Measurements from ENCODE around the gene PPFIBP1.

DNA sequence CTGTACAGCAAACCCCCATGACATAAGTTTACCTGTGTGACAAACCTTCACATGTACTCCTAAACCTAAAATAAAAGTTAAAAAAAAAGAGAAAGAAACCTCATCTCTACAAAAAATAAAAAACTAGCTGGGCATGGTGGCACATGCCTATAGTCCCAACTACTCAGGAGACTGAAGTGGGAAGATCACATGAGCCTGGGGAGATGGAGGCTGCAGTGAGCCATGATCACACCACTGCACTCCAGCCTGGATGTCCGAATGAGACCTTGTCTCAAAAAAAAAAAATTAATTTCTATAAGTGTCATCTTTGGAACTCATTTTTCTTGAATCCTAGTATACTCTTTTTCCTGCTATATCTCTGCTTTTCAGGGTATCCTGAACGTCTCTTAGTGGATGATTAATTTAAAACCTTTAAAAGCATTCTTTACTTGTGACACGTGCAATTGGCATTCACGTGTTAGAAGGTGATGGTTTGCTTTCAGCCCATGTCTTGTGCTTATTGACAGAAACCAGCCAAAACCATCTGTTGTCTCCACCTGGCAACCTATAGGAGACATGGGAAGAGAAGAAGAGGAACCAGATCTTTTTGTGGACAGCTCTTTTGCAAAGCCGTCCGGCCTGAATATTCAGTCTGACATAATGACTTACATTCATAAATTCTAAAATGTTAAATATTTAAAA, 30.6 kb upstream of the PPFIBP1 start:
- TF ChIP-seq, protein P1, sequence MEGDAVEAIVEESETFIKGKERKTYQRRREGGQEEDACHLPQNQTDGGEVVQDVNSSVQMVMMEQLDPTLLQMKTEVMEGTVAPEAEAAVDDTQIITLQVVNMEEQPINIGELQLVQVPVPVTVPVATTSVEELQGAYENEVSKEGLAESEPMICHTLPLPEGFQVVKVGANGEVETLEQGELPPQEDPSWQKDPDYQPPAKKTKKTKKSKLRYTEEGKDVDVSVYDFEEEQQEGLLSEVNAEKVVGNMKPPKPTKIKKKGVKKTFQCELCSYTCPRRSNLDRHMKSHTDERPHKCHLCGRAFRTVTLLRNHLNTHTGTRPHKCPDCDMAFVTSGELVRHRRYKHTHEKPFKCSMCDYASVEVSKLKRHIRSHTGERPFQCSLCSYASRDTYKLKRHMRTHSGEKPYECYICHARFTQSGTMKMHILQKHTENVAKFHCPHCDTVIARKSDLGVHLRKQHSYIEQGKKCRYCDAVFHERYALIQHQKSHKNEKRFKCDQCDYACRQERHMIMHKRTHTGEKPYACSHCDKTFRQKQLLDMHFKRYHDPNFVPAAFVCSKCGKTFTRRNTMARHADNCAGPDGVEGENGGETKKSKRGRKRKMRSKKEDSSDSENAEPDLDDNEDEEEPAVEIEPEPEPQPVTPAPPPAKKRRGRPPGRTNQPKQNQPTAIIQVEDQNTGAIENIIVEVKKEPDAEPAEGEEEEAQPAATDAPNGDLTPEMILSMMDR (IDR thresholded peaks at IDR 0.05; ENCODE audit: low read length), result no peak
- TF ChIP-seq EZH2 (optimal IDR thresholded peaks at IDR 0.05; ENCODE audit: low read depth, low read length), result no peak
- TF ChIP-seq EZH2phosphoT487 (IDR thresholded peaks at IDR 0.05; ENCODE audit: low read length), result no peak

Data from MM.1S (cell line).